Hypothalamus (tissue), 51 donors: ENCODE results near the gene RAB24.
"Not testable (repeated sequence)": the region's sequence is repeated elsewhere in the genome, so short reads cannot be mapped to it uniquely, and the experiment has no call there.

Experiments
- DNase-seq, 51 donors: peaks; one replicate each; lab custom pipeline; 2025; lab: John Stamatoyannopoulos, UW

Gene RAB24

DNA sequence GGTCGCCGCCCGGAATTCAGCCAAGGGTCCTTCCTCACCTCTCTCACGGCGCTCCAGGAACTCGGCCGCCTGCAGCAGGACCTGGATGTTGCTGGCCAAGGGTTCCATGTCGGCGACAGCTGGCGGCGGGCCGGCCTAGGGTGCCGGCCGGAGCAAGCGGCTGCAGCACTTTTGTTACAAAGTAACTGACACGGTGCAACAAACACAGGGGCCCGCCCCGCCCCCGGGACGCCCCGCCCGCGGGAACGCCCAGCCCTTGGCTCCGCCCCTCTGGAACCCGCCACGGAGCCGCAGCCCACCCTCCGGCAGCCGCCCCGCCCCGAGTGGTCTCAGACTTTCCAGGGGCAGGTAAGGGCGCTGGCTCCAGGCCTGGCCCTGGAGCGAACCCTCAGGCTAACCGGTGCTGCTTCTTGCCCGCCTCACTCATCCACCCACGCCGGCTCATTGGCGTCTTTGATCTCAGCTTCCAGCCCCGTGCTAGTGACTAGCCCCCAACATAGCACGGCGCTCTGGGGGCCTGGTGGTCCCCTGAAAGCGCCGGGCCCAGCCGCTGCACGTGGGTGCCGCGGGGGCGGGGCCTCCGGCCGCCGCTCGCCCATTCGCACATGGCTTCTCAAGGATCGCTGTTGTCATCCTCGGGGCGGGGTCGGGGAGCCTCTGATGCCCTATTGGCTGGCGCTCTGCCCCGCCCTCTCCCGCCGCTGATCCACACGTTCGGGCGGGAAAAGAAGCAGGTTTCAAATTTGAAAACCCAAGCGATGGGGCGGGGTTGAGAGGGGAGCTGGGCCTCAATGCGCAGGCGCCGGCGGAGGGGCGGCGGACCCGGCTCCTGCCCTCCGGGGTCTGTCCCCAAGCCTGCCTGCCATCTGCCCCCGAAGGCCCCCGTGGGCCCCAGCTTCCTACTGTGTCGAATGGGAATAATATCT lies 8.5 kb upstream of the RAB24 start, which contains the start of gene MXD3:
Gene MXD3, minus strand, starts transcription at position 176 of the 926 bp plus-strand sequence. Its CDS starts 68 bp downstream, at position 108.
- DNase-seq = peak; percentile 2 to 94 (median 81)

DNA sequence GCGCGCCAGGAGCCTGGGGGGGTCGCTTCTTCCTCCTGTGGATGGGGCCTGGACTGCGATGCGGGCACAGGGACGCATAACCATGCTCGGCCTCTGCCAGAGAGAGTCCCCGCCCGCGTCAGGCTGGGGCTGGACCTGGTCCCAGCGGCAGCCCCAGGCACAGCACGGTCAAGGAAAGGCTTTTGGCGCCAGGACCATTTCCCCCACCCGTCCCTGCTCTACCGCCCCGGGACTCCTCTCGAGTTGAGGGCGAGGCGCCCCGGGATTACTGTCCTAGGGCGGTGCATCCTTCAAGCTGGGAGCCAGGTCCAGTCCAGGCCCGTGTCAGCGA lies 7.8 kb upstream of the RAB24 start:
- DNase-seq = no peak

DNA sequence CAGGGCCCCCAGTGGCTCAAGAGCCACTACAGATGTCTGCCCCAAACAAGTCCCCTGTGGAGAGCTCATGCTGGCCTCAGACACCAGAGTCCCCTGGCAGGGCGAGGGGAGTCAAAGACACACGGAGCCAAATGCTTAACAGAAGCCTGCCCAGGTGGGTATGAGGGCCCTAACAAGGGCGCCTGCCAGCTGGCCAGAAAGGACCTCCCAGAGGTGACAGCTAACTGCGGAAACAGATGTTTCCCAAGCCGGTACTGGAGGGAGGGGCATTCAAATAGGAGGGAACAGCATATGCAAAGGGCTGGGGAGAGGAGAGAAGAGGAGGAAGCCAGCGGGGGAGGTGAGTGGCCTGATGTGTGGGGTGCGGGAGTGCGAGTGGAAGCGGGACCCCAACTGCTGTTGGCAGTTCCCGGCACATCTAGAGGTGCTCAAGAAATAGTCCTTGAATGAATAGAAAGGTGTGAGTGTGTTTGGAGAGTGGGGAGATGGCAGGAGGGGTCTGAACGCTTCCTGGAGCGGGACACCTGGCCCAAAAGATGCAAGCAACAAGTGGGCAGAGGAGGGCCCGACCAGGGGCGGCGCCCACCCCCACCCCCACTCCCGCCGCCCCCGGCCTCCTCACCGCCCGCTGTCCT lies 7.4 kb upstream of the RAB24 start:
- DNase-seq = no peak

DNA sequence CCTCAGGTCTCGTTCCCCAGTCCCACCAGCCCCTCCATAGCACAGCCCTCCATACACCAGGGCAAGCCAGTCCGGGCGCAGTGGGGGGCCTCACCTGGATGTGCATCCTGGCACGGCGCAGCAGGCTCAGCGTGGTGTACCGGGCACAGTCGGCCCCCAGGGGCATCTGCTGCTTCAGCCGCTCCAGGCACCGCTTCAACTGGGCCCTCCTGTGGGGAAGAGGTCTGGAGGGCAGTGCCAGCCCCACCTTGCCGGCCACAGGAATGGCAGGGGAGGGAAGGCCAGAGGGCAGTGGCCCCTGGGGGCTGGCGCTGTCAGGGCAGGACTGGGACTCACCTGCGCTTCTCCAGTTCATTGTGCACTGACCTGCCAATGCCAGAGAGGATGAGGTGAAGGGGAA lies 6.8 kb upstream of the RAB24 start:
- DNase-seq = no peak

DNA sequence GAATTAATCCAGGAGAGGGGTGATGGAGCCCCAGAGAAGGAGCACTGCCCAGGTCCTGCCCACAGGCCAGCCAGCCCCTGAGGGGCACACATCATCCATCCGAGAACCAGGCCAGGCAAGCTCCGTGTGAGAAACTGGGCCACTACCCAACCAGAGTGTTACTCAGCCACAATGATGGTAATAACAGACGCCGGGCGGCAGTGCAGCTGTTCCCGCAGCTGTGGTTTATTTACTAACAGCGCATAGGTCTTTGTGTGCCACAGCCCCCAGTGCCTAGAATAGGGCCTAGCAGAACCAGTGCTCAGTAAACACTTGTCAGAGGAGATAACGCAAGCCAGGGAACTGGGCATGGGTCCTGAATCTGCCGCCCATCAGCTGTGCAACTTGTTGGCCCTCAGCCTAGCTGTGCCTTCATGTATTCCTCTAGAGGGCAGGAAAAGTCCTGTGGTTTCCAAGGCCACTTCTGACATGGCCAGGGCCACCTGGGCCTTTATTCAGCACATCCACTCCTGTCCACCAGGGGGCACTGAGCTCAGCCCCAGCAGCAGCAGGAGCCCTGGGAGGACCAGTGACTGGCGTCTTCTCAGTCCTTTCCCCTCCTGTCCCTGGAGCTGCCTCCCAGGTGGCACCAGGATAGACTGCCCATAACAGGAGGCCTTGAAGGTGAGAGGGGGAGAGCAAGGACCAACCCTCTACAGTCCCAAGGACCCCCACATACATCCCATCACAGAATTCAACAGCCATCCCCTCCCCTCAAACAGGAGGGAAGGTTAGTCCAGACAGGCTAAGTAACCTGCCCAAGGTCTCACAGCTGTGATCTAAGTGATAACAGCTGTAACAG lies 6.1 kb upstream of the RAB24 start:
- DNase-seq = peak in 7 of 51 donors; percentile 14 to 31 (median 27)

DNA sequence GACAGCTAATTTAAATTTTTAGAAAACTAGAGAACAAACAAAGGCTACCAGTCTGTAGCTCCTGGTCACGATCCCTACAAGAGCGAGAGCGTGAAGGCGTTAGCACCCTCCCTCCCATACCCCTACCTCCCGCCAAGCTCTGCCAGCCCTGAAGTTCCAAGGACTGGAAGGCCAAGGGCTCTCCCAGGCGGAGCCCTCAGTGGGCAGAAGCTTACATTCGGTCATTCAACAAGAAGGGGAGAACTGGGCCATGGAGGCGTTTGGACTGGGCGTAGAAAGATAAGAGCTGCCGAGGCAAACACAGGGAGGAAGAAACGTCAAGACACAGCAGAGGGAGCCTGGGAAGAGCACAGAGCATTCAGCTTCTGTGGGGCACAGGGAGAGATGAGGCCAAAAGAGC lies 5.2 kb upstream of the RAB24 start:
- no peak for DNase-seq

DNA sequence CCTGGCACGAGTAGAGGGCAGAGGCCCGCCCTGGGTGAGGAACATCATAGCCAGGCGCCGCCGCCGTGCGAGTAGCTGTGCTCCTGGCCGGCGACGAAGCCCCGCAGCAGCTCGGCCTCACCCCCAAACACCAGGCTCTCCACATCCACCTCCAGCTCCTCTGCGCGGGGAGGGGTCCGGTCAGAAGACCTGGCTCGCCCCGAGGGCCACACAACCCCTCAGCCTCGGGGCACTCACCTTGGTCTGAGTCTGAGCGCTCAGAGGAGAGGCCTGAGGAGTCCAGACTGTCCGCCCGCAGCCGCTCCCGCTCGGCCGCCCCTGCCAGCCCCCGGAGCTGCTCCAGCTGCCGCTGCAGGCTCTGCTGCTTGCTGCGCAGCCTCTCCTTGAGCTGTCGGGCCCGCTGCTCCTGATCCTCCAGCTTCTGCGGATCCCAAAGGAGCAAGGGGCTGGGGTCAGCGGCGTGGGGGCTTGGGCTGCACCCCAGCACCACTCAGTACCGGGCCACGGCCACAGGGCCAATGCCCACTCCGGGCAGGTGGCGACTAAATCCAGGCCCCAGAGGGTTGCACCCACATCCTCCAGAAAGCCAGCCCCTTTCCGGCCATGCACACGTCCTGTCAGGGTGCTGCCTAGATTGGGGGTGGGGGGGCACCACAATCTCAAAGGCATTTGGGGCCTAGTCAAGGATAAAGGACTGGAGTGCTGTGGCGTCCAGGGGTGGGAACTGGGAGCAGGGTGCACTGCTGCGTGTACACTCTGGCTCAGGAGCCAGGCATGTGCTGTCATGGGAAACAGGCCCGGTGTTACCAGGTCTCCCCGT lies 4.2 kb upstream of the RAB24 start:
- DNase-seq = no peak

DNA sequence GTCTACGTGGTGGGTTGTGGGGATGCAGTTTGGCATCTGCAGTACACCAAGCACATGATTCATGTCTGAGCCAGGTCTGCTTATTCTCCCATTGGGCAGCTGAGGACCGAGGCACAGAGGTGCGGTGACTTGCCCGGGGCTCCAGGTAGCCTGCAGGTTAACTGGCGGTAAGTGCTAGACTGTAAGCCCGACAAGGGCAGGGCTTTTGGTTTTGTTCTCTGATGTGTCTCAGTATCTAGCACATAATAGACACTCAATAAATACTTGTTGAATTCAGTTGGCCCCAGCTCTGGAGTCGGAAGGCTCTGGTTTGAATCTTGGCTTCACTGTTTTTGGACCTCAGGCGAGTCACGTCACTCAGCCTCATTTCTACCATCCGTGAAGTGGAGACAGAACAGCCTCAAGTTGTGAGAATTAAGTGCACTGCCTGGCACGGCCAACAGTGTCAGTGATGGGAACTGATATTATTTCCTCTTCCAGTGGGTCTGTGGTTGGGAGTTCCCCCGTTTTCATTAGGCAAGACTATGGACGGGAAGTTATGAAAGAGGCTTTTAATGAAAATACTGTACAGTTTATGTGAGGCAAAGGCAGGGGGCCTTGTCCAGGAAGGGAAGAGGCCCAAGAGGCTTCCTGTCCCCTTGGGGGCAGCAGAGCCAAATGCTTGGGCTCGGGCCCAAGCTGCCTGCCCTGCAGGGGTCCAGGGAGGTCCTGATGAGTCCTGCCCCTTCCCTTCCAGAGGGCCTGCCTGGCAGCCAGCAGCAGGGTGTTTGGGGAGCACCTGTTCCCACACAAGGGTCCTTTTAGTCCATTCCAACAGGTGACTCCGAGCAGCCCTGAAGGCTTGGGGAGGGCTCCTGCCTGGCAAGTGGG lies 3.4 kb upstream of the RAB24 start:
- no peak for DNase-seq

DNA sequence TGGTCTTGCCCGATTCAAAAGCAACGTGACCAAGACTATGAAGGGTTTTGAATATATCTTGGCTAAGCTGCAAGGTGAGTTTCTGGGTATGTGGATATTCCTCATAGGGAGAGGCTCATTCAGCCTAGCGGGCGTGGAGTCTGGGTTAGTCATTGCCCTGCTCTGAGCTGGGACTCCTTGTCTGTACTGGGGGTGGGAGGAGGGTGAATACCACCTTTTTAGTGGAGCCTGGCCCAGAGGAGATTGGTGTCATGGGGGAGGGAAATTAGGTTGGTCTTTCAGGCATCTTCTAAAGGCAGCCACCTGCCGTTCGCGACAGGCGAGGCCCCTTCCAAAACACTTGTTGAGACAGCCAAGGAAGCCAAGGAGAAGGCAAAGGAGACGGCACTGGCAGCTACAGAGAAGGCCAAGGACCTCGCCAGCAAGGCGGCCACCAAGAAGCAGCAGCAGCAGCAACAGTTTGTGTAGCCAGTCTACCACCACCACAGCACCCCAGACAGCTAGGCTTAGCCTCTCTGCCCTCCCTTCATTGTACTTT lies 2.7 kb upstream of the RAB24 start:
- not testable (repeated sequence) for DNase-seq

DNA sequence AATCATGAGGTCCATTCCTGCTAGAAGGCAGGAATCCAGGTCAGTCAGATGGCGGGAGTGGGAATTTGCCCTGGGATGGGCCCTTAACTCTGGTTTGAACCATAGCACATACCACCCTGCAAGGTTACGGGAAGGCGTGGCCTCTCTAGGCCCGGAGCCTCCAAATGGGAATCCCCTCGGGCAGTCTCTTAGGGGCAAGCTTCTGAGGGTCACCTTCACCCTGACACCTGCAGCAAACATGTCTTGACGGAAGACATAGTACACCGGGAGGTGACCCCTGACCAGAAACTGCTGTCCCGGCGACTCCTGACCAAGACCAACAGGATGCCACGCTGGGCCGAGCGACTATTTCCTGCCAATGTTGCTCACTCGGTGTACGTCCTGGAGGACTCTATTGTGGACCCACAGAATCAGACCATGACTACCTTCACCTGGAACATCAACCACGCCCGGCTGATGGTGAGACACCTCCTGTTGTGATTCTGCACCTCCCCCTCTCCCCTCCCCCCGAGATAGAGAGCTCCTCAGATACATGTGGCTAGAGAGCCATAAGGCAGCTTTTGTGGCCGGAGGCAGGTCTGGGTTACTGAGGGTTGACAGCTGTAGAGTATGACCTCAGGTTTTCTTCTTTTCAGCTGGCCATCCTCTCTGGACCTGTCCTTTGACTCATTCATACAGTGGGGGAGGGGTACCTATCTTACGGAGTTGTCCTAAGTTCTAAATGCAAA lies 1.0 kb upstream of the RAB24 start:
- DNase-seq = no peak

DNA sequence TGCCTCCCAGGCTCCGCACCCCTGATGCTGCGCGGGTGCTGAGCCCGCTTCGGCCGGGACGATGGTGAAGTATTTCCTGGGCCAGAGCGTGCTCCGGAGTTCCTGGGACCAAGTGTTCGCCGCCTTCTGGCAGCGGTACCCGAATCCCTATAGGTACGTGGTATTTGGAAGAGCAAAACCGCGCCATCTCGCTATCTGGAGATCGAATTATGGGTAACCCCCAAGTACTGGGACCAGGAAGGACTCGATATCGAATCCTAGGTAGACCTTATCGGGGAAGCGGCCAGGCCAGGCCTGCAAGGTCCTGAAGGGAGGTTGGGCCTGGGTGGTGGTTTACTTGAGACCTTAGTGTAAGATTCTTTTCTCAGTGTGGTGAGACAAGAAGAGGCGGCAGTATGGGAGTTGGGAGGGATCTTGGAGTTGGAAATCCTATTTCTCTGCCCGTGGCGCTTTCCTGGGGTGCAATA lies 439 bp upstream of the RAB24 start:
- no peak for DNase-seq

DNA sequence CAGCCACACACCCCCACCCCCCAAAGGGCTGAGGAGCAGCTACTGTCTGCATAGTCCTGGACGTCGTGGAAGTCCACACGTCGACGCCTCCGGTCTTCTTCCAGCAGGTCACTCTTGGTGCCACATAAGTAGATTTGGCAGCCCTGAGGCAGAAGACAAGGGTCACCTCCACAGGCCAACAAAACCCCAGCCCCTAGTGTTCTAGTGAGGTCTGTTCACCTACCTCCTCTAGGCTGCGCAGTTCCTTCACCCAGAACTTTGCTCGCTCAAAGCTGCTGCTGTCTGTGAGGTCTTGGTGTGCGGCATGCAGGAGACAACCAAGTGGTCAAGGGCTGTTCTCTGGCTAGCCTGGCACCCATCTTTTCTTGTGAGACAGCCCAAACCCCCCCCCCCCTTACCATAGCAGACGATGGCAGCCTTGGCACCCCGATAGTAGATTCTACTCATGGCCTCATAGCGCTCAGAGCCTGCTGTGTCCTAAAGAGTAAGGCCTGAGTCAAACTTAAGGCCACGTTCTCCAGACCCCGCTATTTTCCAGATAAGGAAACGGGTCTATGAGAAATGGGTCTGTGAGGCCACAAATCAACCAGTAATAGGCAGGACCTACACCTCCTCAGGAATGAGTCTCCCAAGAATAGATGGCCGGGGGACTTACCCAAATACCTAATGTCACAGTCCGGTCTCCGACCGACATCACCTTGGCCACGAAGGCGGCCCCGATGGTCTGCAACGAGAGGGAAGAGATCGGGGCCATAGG lies 987 bp downstream of the RAB24 start:
- no peak for DNase-seq

DNA sequence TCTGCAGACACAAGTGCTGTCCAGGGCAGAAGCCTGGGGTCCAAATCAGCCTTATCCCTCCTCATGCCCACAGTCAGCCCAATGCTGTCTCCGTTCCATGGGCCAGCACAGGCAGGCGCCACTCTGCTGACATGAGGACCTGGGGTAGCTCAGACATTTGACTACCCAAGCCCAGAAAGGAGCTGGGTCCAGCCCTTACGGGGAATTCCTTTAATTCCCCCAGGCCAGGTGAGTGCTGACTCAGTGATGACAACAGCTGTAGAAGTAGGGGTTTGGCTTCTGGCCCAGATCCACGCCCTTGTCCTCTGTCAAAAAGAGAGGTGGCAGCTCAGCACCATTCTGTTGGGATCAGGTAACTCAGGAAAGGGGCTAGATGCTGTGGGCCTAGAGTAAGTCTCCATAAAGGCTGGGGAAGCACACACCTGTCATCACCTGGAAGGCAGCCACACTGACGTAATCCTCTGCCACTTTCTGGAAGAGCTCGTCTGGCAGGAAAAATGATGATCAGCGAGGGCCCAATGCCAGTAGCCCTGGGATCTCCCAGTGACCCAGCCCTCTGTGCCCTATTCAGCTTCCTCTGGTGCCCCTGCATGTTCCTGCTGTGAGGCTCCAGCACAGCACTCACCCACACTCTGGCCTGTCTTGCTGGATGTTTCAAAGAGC lies 1.9 kb downstream of the RAB24 start:
- no peak for DNase-seq

DNA sequence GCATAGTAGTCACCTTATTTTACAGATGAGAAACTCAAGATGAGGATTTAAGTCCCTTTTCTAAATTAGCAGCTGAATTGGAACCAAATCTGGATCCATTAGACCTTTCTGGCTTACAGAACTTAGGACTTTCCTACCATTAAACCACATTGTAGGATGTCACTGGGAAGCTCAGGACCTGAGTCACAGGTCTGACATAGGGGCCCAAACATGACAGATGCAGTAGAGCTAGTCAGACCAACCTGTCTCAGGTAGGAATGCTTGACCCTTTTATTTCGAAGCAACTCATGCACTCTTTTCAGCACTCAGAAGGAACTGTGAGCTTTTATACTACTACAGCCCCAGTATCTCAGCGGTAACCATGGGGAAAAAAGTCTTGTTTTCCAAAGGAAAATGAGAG lies 2.6 kb downstream of the RAB24 start:
- no peak for DNase-seq

DNA sequence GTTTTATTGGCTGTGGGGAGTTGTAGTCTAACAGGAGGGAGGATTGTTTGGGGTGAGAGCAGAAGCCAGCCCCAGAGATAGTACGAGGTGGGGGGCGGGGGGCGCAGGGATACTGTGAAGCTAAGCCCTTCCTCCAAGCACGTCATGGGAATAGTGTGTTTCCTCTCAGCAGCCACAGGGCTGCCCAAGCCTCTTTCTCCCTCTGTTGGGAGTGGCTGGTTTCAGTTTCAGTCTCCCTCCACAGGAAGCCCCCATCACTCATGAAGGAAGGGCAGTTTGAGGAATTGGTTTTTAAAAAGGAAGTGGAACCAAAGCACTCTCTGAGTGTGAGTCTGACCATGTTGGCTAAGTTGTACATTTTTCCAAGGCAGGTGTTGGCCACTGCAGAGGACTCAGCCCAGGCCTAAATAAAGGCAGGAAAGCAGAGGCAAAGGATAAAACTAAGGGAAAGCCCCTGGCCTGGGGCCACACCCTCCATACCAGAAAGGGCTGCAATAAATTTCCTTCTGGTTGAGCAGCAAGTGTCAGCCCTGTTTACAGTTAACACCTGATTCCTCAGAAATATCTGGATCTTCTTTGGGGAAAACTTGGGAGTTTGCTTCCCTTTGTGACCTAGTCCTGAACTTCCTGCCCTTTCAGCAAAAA lies 3.2 kb downstream of the RAB24 start:
- DNase-seq = peak in 9 of 51 donors; percentile 13 to 47 (median 32)

DNA sequence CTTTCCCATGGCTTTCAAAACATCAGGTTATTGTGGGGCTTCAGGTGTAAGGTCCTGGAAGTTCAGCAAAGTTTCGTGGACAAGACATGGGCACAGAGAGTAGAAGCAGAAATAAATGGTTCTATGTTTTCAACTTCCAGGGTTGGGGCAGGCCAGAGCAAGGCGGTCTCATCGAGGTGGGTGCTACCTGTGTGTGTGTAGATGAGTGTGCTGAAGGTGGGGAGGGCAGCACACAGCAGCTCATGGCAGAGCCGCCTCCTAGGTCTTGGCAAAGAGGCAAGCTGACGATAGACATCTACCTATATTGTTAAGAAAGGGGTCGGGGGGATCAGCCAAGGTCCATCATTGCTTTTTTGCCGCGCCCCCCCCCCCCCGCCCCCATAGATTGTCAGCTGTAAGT lies 3.8 kb downstream of the RAB24 start:
- no peak for DNase-seq
